SK-N-SH (cell line): ENCODE data around the gene PTPRD.

Experiments
- TF ChIP-seq, protein P1 (sequence below): IDR thresholded peaks from 2 replicates; pipeline ENCODE4 v1.4.0; 2012; ENCODE audit warnings: low read depth, borderline replicate concordance
- TF ChIP-seq, protein P2 (sequence below): fragments of 200-600 bp; sonication (generic); IDR thresholded peaks from 2 replicates; pipeline ENCODE4 v1.6.1; 2017; ENCODE audit warnings: antibody characterized with exemption, mild to moderate bottlenecking, moderate library complexity

DNA sequence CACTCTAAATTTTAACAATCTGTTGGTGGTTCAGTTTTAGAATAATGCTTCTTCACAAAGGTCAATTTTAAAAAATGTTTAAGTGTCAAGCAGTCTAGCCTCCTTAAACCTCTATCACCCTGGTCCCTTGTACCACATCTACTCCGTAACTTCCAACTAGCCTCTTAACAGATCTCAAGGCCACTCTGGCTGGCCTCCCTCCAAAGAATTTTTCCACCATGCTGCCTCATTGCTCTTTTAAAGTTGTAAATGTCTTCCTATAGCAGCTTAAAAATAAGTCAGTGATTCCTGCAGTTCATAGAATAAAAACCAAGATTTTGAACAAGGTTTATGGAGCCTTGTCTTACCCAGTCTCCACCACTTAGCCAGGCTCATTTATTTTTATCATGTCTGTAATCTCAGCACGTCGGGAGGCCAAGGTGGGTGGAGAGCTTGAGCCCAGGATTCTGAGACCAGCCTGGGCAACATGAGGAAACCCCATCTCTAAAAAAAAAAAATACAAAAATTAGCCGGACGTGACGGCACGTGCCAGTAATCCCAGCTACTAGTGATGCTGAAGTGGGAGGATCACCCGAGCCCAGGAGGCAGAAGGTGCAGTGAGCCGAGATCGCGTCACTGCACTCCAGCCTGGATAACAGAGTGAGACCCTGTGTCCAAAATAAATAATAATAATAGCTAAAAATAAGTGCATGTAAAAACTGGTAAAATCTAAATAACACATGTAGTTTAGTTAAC lies 1888.4 kb downstream of the PTPRD start:
- TF ChIP-seq, protein P1, sequence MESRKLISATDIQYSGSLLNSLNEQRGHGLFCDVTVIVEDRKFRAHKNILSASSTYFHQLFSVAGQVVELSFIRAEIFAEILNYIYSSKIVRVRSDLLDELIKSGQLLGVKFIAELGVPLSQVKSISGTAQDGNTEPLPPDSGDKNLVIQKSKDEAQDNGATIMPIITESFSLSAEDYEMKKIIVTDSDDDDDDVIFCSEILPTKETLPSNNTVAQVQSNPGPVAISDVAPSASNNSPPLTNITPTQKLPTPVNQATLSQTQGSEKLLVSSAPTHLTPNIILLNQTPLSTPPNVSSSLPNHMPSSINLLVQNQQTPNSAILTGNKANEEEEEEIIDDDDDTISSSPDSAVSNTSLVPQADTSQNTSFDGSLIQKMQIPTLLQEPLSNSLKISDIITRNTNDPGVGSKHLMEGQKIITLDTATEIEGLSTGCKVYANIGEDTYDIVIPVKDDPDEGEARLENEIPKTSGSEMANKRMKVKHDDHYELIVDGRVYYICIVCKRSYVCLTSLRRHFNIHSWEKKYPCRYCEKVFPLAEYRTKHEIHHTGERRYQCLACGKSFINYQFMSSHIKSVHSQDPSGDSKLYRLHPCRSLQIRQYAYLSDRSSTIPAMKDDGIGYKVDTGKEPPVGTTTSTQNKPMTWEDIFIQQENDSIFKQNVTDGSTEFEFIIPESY = no peak
- TF ChIP-seq, protein P2, sequence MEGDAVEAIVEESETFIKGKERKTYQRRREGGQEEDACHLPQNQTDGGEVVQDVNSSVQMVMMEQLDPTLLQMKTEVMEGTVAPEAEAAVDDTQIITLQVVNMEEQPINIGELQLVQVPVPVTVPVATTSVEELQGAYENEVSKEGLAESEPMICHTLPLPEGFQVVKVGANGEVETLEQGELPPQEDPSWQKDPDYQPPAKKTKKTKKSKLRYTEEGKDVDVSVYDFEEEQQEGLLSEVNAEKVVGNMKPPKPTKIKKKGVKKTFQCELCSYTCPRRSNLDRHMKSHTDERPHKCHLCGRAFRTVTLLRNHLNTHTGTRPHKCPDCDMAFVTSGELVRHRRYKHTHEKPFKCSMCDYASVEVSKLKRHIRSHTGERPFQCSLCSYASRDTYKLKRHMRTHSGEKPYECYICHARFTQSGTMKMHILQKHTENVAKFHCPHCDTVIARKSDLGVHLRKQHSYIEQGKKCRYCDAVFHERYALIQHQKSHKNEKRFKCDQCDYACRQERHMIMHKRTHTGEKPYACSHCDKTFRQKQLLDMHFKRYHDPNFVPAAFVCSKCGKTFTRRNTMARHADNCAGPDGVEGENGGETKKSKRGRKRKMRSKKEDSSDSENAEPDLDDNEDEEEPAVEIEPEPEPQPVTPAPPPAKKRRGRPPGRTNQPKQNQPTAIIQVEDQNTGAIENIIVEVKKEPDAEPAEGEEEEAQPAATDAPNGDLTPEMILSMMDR = no peak
